Testis (tissue), 3 donors: ENCODE data around the gene OXT. TPM values are rescaled to one million over a fixed set of nuclear protein-coding genes. Genes with fewer than 3 reads are reported as not detected.

Source experiments
- DNase-seq: peaks from one replicate; pipeline ENCODE4 v3.0.0-alpha.2; 2019
- H3K27ac ChIP-seq, 2 donors: fragments of 200-600 bp; sonication (generic); one replicate each; pipeline ENCODE4 v1.5.1; 2019
- H3K27me3 ChIP-seq: fragments of 200-600 bp; sonication (generic); one replicate; pipeline ENCODE4 v1.5.1; 2019
- H3K36me3 ChIP-seq: fragments of 200-600 bp; sonication (generic); one replicate; pipeline ENCODE4 v1.5.1; 2017; ENCODE audit warnings: low read depth; ENCODE audit errors: missing control alignments
- H3K4me1 ChIP-seq: fragments of 200-600 bp; sonication (generic); one replicate; pipeline ENCODE4 v1.5.1; 2019
- H3K4me3 ChIP-seq, 2 donors: fragments of 200-600 bp; sonication (generic); one replicate each; pipeline ENCODE4 v1.5.1; 2017 to 2019
- H3K9me3 ChIP-seq: fragments of 200-600 bp; sonication (generic); one replicate; pipeline ENCODE4 v1.5.1; 2017
- CTCF ChIP-seq, 3 experiments: fragments of 450-650 bp in 2 of 3; fragments of 200-600 bp in 1 of 3; sonication (generic) in 1 of 3; IDR thresholded peaks; one replicate each; pipeline ENCODE4 v1.5.1; 2016 to 2019; ENCODE audit warnings: antibody characterized with exemption in 3 of 3, mild to moderate bottlenecking in 2 of 3, moderate library complexity in 1 of 3
- POLR2A ChIP-seq: fragments of 450-650 bp; IDR thresholded peaks from one replicate; pipeline ENCODE4 v1.6.1; 2017; ENCODE audit warnings: antibody characterized with exemption, mild to moderate bottlenecking, moderate library complexity
- WGBS, 2 donors: methylation state at CpG; one replicate each; pipeline ENCODE4 v1.1.5; 2018; 5-methylcytosine and 5-hydroxymethylcytosine counted together
- intact Hi-C: fragments of 100-400 bp; cut with DNase I; formaldehyde crosslinking; loops from one replicate; pipeline ENCODE4 v1.15.1; 2023; ENCODE audit warnings: low total_unique reads
- polyA plus RNA-seq: library from polyadenylated mRNA; stranded (reverse); fragments of 350-450 nt; fragmentation: Illumina TruSeq; extraction: RNeasy Lipid Tissue Mini Kit (QIAGEN cat#74804); gene quantifications from one replicate; pipeline ENCODE4 v1.2.3, GENCODE V29; 2014; ENCODE audit warnings: low read depth, low replicate concordance; ENCODE audit not compliant: insufficient read depth
- total RNA-seq, 2 donors: library from RNA; depleted of rRNA; stranded (reverse); fragments of >200 nt; gene quantifications; one replicate each; pipeline ENCODE4 v1.2.3, GENCODE V29; 2016

Gene OXT
- total and polyA plus RNA-seq, 3 donors from 2014 or later: 1.7 to 6.7 (median 3.7) TPM

GRCh38 chr20:3101737-3102574 is 30.5 kb downstream of the OXT start:
- H3K4me1 ChIP-seq: no peaks in the 10 kb centered on the region
- H3K4me3 ChIP-seq: no peak overlapping the region
- no peak for TF ChIP-seq CTCF (IDR thresholded peaks at IDR 0.05)
- no peak for TF ChIP-seq POLR2A
- H3K36me3 ChIP-seq: no peaks in the 10 kb centered on the region
- intact Hi-C loops: no loop called here
- no peaks in the 10 kb centered on the region for H3K9me3 ChIP-seq
- DNase-seq: no peak
- WGBS, 2 donors: 83 to 84% methylated on average over 21 of the region's 21 CpGs
- no peaks in the 10 kb centered on the region for H3K27me3 ChIP-seq
- H3K27ac ChIP-seq: no peak overlapping the region

- DNase-seq: no peak
- Histone ChIP-seq H3K9me3 (no peaks in the 10 kb centered on the region), H3K27ac (no peak overlapping the region), H3K27me3 (no peaks in the 10 kb centered on the region), H3K4me3 (no peak overlapping the region), H3K4me1 (no peaks in the 10 kb centered on the region), H3K36me3 (no peaks in the 10 kb centered on the region)
- TF ChIP-seq CTCF (IDR thresholded peaks at IDR 0.05) (no peak), POLR2A (no peak)
- intact Hi-C loops: no loop called here
- 76 to 77% methylated on average over 12 to 13 of the region's 13 CpGs for WGBS, 2 donors
Measured at GRCh38 chr20:3102575-3103368, 31.4 kb downstream of the OXT start.

- no peak for TF ChIP-seq CTCF (IDR thresholded peaks at IDR 0.05)
- TF ChIP-seq POLR2A: no peak
- Histone ChIP-seq H3K27me3 (no peaks in the 10 kb centered on the region), H3K4me1 (no peaks in the 10 kb centered on the region), H3K9me3 (no peaks in the 10 kb centered on the region), H3K36me3 (no peaks in the 10 kb centered on the region), H3K4me3 (no peak overlapping the region), H3K27ac (no peak overlapping the region)
- 71 to 80% methylated on average over 3 of the region's 3 CpGs for WGBS, 2 donors
- no peak for DNase-seq
- intact Hi-C loops: no loop called here
Measured at GRCh38 chr20:3103369-3104032, 32.1 kb downstream of the OXT start.

- WGBS, 2 donors: 95 to 96% methylated on average over 17 to 18 of the region's 18 CpGs
- intact Hi-C loops: no loop called here
- Histone ChIP-seq H3K9me3 (no peaks in the 10 kb centered on the region), H3K27me3 (no peaks in the 10 kb centered on the region), H3K27ac (no peak overlapping the region), H3K4me3 (no peak overlapping the region), H3K36me3 (no peaks in the 10 kb centered on the region), H3K4me1 (no peaks in the 10 kb centered on the region)
- DNase-seq: no peak
- TF ChIP-seq POLR2A (no peak), CTCF (IDR thresholded peaks at IDR 0.05) (no peak)
Measured at GRCh38 chr20:3105256-3106137, 34.1 kb downstream of the OXT start.
